MM.1S (cell line): ENCODE measurements around the gene CEP290.
"Not testable (repeated sequence)": the region's sequence is repeated elsewhere in the genome, so short reads cannot be mapped to it uniquely, and the experiment has no call there.

ENCODE experiments used
- EZH2 ChIP-seq: fragments of 300-600 bp; sonication (generic); optimal IDR thresholded peaks from 2 replicates; pipeline ENCODE3; 2017; ENCODE audit warnings: low read depth, mild to moderate bottlenecking, antibody characterized with exemption, low read length, mixed read lengths
- EZH2phosphoT487 ChIP-seq: fragments of 300-600 bp; sonication (generic); IDR thresholded peaks from 2 replicates; pipeline ENCODE4 v1.6.1; 2018; ENCODE audit warnings: antibody characterized with exemption, low read length
- TF ChIP-seq, protein P1 (sequence below): fragments of 300-600 bp; sonication (generic); IDR thresholded peaks from 2 replicates; pipeline ENCODE4 v1.5.1; 2016; ENCODE audit warnings: antibody characterized with exemption, low read length, mixed read lengths

DNA sequence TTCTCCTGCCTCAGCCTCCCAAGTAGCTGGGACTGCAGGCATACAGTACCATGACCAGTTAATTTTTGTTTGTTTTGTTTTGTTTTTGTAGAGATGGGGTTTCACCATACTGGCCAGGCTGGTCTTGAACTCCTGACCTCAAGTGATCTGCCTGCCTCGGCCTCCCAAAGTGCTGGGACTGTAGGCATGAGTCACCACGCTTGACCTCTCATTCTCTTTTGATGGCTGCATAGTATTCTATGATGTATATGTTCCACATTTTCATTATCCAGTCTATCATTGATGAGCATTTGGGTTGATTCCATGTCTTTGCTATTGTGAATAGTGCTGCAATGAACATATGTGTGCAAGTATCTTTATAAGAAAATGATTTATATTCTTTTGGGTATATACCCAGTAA is 8.7 kb downstream of the CEP290 start:
- TF ChIP-seq, protein P1, sequence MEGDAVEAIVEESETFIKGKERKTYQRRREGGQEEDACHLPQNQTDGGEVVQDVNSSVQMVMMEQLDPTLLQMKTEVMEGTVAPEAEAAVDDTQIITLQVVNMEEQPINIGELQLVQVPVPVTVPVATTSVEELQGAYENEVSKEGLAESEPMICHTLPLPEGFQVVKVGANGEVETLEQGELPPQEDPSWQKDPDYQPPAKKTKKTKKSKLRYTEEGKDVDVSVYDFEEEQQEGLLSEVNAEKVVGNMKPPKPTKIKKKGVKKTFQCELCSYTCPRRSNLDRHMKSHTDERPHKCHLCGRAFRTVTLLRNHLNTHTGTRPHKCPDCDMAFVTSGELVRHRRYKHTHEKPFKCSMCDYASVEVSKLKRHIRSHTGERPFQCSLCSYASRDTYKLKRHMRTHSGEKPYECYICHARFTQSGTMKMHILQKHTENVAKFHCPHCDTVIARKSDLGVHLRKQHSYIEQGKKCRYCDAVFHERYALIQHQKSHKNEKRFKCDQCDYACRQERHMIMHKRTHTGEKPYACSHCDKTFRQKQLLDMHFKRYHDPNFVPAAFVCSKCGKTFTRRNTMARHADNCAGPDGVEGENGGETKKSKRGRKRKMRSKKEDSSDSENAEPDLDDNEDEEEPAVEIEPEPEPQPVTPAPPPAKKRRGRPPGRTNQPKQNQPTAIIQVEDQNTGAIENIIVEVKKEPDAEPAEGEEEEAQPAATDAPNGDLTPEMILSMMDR = not testable (repeated sequence)
- not testable (repeated sequence) for TF ChIP-seq EZH2, EZH2phosphoT487
